Umbilical cord (tissue), 2 donors: ENCODE measurements around the gene HDAC4. TPM values are rescaled to one million over a fixed set of nuclear protein-coding genes. Genes with fewer than 3 reads are reported as not detected.
"Not testable (repeated sequence)": the region's sequence is repeated elsewhere in the genome, so short reads cannot be mapped to it uniquely, and the experiment has no call there.

Experiments
- DNase-seq: peaks from one replicate; pipeline ENCODE4 v3.0.0-alpha.2; 2015; ENCODE audit warnings: low spot score
- total RNA-seq: library from RNA; depleted of rRNA; stranded (reverse); fragments of >200 nt; gene quantifications from one replicate; pipeline ENCODE4 v1.2.3, GENCODE V29; 2014; ENCODE audit warnings: low replicate concordance; ENCODE audit not compliant: insufficient read depth

HDAC4 gene
- total RNA-seq, 1 donor from 2014 or later = 99.4 TPM

GRCh38 chr2:239073270-239073669 is 327.6 kb downstream of the HDAC4 start:
- no peak for DNase-seq

GRCh38 chr2:239072786-239073185 is 328.0 kb downstream of the HDAC4 start:
- DNase-seq = no peak

GRCh38 chr2:239070466-239070865 is 330.4 kb downstream of the HDAC4 start:
- no peak for DNase-seq

GRCh38 chr2:239069362-239070333 is 331.2 kb downstream of the HDAC4 start:
- DNase-seq = not testable (repeated sequence)

- DNase-seq = no peak
Observed at GRCh38 chr2:239068411-239068810, 332.4 kb downstream of the HDAC4 start.

- DNase-seq = no peak
Observed at GRCh38 chr2:239067196-239067865, 333.5 kb downstream of the HDAC4 start.

GRCh38 chr2:239066597-239066996 is 334.2 kb downstream of the HDAC4 start:
- DNase-seq = no peak

GRCh38 chr2:239065962-239066361 is 334.9 kb downstream of the HDAC4 start:
- no peak for DNase-seq

- no peak for DNase-seq
Observed at GRCh38 chr2:239065537-239065936, 335.3 kb downstream of the HDAC4 start.

- no peak for DNase-seq
Observed at GRCh38 chr2:239064891-239065290, 335.9 kb downstream of the HDAC4 start.

GRCh38 chr2:239064253-239064652 is 336.6 kb downstream of the HDAC4 start:
- DNase-seq = no peak

GRCh38 chr2:239062743-239063142 is 338.1 kb downstream of the HDAC4 start:
- no peak for DNase-seq

- peak; percentile 19 for DNase-seq
Observed at GRCh38 chr2:239061824-239062570, 338.8 kb downstream of the HDAC4 start.

GRCh38 chr2:239061121-239061666 is 339.6 kb downstream of the HDAC4 start:
- no peak for DNase-seq

GRCh38 chr2:239060676-239061075 is 340.1 kb downstream of the HDAC4 start:
- DNase-seq = no peak

- no peak for DNase-seq
Observed at GRCh38 chr2:239059854-239060253, 341.0 kb downstream of the HDAC4 start.

- no peak for DNase-seq
Observed at GRCh38 chr2:239058766-239059165, 342.1 kb downstream of the HDAC4 start.

- DNase-seq = no peak
Observed at GRCh38 chr2:239057533-239057932, 343.3 kb downstream of the HDAC4 start.

- DNase-seq = no peak
Observed at GRCh38 chr2:239056611-239057010, 344.2 kb downstream of the HDAC4 start.

GRCh38 chr2:239055756-239056493 is 344.9 kb downstream of the HDAC4 start:
- no peak for DNase-seq

- no peak for DNase-seq
Observed at GRCh38 chr2:239054921-239055320, 345.9 kb downstream of the HDAC4 start.
